ENCODE results near the gene SNTG2. TPM values are rescaled to one million over a fixed set of nuclear protein-coding genes. Genes with fewer than 3 reads are reported as not detected.
A peak's percentile ranks its signal among the peaks of the same experiment; 100 is the strongest.

Gene SNTG2
- total and polyA plus RNA-seq, 2 experiments from 2014 or later, result 0.66 to 1.0 TPM

- H3K4me3 ChIP-seq, result no peak overlapping the region
- H3K36me3 ChIP-seq, result no peaks in the 10 kb centered on the region
- no peaks in the 10 kb centered on the region for H3K9me3 ChIP-seq (ENCODE audit: low read depth)
- no peak overlapping the region for H3K27ac ChIP-seq
- H3K27me3 ChIP-seq, result peaks cover 4% of the 10 kb centered on the region
- TF ChIP-seq CTCF (IDR thresholded peaks at IDR 0.05; ENCODE audit: low read depth, low read length), result no peak
- no peaks in the 10 kb centered on the region for H3K4me1 ChIP-seq (ENCODE audit: low read depth)
- DNase-seq (ENCODE audit: low read depth in 1 of 2, low spot score in 1 of 2), result peak in 1 of 2 donors; percentile 68
Observed at GRCh38 chr2:933734-934295, 16.8 kb upstream of the SNTG2 start.

DNA sequence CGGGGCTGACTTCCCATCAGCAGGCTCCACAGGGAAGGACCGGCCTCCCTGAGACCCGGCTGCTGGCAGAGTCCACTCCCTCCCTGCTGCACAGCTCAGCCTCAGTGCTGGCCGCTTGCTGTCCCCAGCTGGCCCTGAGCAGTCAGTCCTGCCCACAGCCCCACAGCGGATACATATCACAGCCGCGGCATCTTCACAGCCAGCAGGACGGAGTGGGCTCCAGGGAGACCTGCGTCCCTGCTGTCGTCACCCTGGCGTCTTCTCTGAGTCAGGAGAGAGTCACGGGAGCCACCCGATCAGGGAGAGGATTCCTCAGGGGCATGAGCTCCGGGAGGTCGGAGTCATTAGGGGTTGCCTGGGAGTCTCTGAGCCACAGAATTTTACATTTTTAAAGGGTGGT, 13.1 kb upstream of the SNTG2 start:
- H3K4me1 ChIP-seq (ENCODE audit: low read depth), result no peaks in the 10 kb centered on the region
- no peak for TF ChIP-seq CTCF (IDR thresholded peaks at IDR 0.05; ENCODE audit: low read depth, low read length)
- H3K36me3 ChIP-seq, result no peaks in the 10 kb centered on the region
- H3K27me3 ChIP-seq, result peaks cover 4% of the 10 kb centered on the region
- H3K27ac ChIP-seq, result no peak overlapping the region
- no peaks in the 10 kb centered on the region for H3K9me3 ChIP-seq (ENCODE audit: low read depth)
- DNase-seq (ENCODE audit: low read depth in 1 of 2, low spot score in 1 of 2), result peak in 1 of 2 donors; percentile 71
- H3K4me3 ChIP-seq, result no peak overlapping the region

DNA sequence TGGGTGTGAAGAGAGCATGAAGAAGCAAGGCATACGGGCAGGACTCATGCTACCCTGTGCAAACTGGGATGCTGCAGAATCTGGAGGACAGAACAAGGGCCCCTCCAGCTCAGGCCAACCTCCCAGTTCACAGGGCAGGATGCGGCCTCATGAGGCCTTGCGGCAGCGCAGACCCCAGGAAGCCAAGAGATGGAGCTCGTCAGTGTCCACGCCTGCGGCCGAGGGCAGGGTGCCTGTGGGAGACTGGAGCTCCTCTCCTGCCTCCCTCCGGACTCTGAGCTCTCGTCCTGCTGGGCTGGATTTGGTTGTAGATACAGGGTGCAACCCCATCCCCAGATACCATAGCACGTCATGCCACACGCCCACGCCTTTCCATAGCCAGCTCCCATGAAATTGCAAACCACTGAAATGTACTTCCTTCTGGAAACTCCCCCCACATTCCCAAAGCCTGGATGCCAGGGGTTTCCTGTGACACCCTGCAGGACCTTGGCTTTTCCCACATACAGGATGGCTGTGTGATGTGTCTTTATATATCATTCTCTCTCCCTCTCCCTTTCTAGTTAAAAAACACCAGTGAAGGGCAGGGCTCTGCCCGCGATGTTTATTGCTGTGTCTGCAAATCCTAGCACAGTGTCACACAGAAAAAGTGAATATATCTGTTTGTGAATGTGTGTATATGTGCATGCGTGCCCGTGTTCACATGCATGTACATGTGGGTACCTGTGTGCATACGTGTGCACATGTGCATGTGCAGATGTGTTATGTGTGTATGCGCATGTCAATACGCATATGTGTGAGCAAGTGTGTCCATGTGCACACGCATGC, 12.3 kb upstream of the SNTG2 start:
- Histone ChIP-seq H3K27ac (no peak overlapping the region), H3K9me3 (ENCODE audit: low read depth) (no peaks in the 10 kb centered on the region), H3K4me3 (no peak overlapping the region), H3K27me3 (no peaks in the 10 kb centered on the region), H3K36me3 (no peaks in the 10 kb centered on the region), H3K4me1 (ENCODE audit: low read depth) (no peaks in the 10 kb centered on the region)
- peak in 1 of 2 donors; percentile 85 for DNase-seq (ENCODE audit: low read depth in 1 of 2, low spot score in 1 of 2)
- no peak for TF ChIP-seq CTCF (IDR thresholded peaks at IDR 0.05; ENCODE audit: low read depth, low read length)

- Histone ChIP-seq H3K4me3 (no peak overlapping the region), H3K27me3 (no peaks in the 10 kb centered on the region), H3K36me3 (no peaks in the 10 kb centered on the region), H3K27ac (no peak overlapping the region), H3K4me1 (ENCODE audit: low read depth) (no peaks in the 10 kb centered on the region), H3K9me3 (ENCODE audit: low read depth) (no peaks in the 10 kb centered on the region)
- peak in 1 of 2 donors; percentile 77 for DNase-seq (ENCODE audit: low read depth in 1 of 2, low spot score in 1 of 2)
- TF ChIP-seq CTCF (IDR thresholded peaks at IDR 0.05; ENCODE audit: low read depth, low read length), result no peak
Observed at GRCh38 chr2:939936-940601, 10.6 kb upstream of the SNTG2 start.

GRCh38 chr2:941871-942270, 8.8 kb upstream of the SNTG2 start:
- Histone ChIP-seq H3K4me1 (ENCODE audit: low read depth) (no peaks in the 10 kb centered on the region), H3K36me3 (no peaks in the 10 kb centered on the region), H3K4me3 (no peak overlapping the region), H3K9me3 (ENCODE audit: low read depth) (no peaks in the 10 kb centered on the region), H3K27me3 (peaks cover 13% of the 10 kb centered on the region), H3K27ac (no peak overlapping the region)
- DNase-seq (ENCODE audit: low read depth in 1 of 2, low spot score in 1 of 2), result no peak
- TF ChIP-seq CTCF (IDR thresholded peaks at IDR 0.05; ENCODE audit: low read depth, low read length), result no peak

Data from cardiac muscle cell (in vitro differentiated cells and primary cell).